HepG2 (cell line): ENCODE measurements around the gene ZC3H12A. TPM values are rescaled to one million over a fixed set of nuclear protein-coding genes. Genes with fewer than 3 reads are reported as not detected.

Source experiments
- DBP ChIP-seq: sonication (generic); formaldehyde crosslinking; IDR thresholded peaks from 2 replicates; pipeline ENCODE4 v1.4.0; 2020; ENCODE audit warnings: missing genetic modification reagents; ENCODE audit errors: not compliant biosample characterization
- ESRRA ChIP-seq: sonication (generic); formaldehyde crosslinking; IDR thresholded peaks from 2 replicates; pipeline ENCODE4 v1.5.1; 2020; ENCODE audit warnings: mild to moderate bottlenecking, low read depth, missing genetic modification reagents
- FOSL2 ChIP-seq: sonication (generic); formaldehyde crosslinking; IDR thresholded peaks from 2 replicates; pipeline ENCODE4 v1.4.0; 2020; ENCODE audit warnings: missing genetic modification reagents
- GATAD1 ChIP-seq: IDR thresholded peaks from 2 replicates; pipeline ENCODE4 v1.6.1; 2016; ENCODE audit warnings: missing genetic modification reagents, missing compliant biosample characterization
- HMGXB4 ChIP-seq, 2 experiments: sonication (generic) in 1 of 2; formaldehyde crosslinking in 1 of 2; IDR thresholded peaks; 2 replicates each; pipeline versions ENCODE4 v1.4.0 to v1.6.1; 2018 to 2020; ENCODE audit warnings: missing genetic modification reagents in 2 of 2, borderline replicate concordance in 1 of 2, low read depth in 1 of 2, mild to moderate bottlenecking in 1 of 2, missing biosample characterization in 1 of 2
- HNRNPH1 ChIP-seq: fragments of 200-400 bp; formaldehyde crosslinking; optimal IDR thresholded peaks from 2 replicates; pipeline ENCODE3; 2017; ENCODE audit warnings: mild to moderate bottlenecking, low read depth, low read length
- KDM6A ChIP-seq: IDR thresholded peaks from 2 replicates; pipeline ENCODE4 v1.6.1; 2016; ENCODE audit warnings: low read depth
- KLF15 ChIP-seq: sonication (generic); formaldehyde crosslinking; IDR thresholded peaks from 2 replicates; pipeline ENCODE4 v1.8.1; 2023; ENCODE audit warnings: borderline replicate concordance, mild to moderate bottlenecking, inconsistent platforms, missing genetic modification reagents, mixed read lengths
- MAFK ChIP-seq, 2 experiments: IDR thresholded peaks in 1 of 2; conservative IDR thresholded peaks in 1 of 2; 2 replicates each; pipeline ENCODE4 v1.6.1; 2011; ENCODE audit warnings: improper control_type of control experiment in 2 of 2, low read length in 2 of 2
- NPAS2 ChIP-seq: sonication (generic); formaldehyde crosslinking; IDR thresholded peaks from 2 replicates; pipeline ENCODE4 v1.8.0; 2022; ENCODE audit warnings: mild to moderate bottlenecking, missing genetic modification reagents, borderline replicate concordance
- STAG1 ChIP-seq: sonication (generic); formaldehyde crosslinking; IDR thresholded peaks from 2 replicates; pipeline ENCODE4 v1.4.0; 2020; ENCODE audit warnings: missing genetic modification reagents
- TCF7L2 ChIP-seq: IDR thresholded peaks from 2 replicates; pipeline ENCODE4 v1.6.1; 2011; ENCODE audit warnings: mild to moderate bottlenecking, low read depth, low read length, moderate library complexity
- ZBTB3 ChIP-seq: sonication (generic); formaldehyde crosslinking; IDR thresholded peaks from 2 replicates; pipeline ENCODE4 v1.4.0; 2020; ENCODE audit warnings: low read depth, mild to moderate bottlenecking, moderate library complexity, missing genetic modification reagents, borderline replicate concordance
- ZFP36L1 ChIP-seq: sonication (generic); formaldehyde crosslinking; IDR thresholded peaks from 2 replicates; pipeline ENCODE4 v1.8.0; 2022; ENCODE audit warnings: mild to moderate bottlenecking, missing genetic modification reagents, moderate library complexity
- polyA plus RNA-seq, 8 experiments: library from polyadenylated mRNA; depleted of rRNA in 3 of 8; stranded (reverse) in 7 of 8; unstranded in 1 of 8; fragments of >200 nt; fragmentation: Illumina TruSeq in 4 of 8; extraction: Trizol in 4 of 8; gene quantifications; 2 replicates each; pipeline versions ENCODE4 v1.2.1 to v1.2.3, GENCODE V29; 2011 to 2016; ENCODE audit warnings: low read depth in 4 of 8, missing spikeins in 1 of 8, mixed read lengths in 1 of 8; ENCODE audit not compliant: insufficient read depth in 1 of 8
- total RNA-seq, 5 experiments: library from RNA; depleted of rRNA; stranded (reverse); fragments of >200 nt; fragmentation: Illumina TruSeq; extraction: Trizol; gene quantifications; 2 replicates each; pipeline ENCODE4 v1.2.3, GENCODE V29; 2016; ENCODE audit warnings: low read depth in 1 of 5
- TF ChIP-seq, protein P1 (sequence below): sonication (generic); formaldehyde crosslinking; IDR thresholded peaks from 2 replicates; pipeline ENCODE4 v1.4.0; 2020; ENCODE audit warnings: missing genetic modification reagents, borderline replicate concordance
- TF ChIP-seq, protein P2 (sequence below): sonication (generic); formaldehyde crosslinking; IDR thresholded peaks from 2 replicates; pipeline ENCODE4 v1.9.0; 2022; ENCODE audit warnings: low read depth, missing genetic modification reagents
- TF ChIP-seq, protein P3 (sequence below): IDR thresholded peaks from 2 replicates; pipeline ENCODE4 v1.6.1; 2018; ENCODE audit warnings: missing genetic modification reagents

The ZC3H12A gene
- total and polyA plus RNA-seq, 2 of the 13 experiments (the other 11 are each of a cell fraction or from before 2014, with no cell fraction given), result 6.8 to 13.3 TPM

GRCh38 chr1:37486680-37487618 lies 12.6 kb downstream of the ZC3H12A start (continued):
- TF ChIP-seq, protein P1, sequence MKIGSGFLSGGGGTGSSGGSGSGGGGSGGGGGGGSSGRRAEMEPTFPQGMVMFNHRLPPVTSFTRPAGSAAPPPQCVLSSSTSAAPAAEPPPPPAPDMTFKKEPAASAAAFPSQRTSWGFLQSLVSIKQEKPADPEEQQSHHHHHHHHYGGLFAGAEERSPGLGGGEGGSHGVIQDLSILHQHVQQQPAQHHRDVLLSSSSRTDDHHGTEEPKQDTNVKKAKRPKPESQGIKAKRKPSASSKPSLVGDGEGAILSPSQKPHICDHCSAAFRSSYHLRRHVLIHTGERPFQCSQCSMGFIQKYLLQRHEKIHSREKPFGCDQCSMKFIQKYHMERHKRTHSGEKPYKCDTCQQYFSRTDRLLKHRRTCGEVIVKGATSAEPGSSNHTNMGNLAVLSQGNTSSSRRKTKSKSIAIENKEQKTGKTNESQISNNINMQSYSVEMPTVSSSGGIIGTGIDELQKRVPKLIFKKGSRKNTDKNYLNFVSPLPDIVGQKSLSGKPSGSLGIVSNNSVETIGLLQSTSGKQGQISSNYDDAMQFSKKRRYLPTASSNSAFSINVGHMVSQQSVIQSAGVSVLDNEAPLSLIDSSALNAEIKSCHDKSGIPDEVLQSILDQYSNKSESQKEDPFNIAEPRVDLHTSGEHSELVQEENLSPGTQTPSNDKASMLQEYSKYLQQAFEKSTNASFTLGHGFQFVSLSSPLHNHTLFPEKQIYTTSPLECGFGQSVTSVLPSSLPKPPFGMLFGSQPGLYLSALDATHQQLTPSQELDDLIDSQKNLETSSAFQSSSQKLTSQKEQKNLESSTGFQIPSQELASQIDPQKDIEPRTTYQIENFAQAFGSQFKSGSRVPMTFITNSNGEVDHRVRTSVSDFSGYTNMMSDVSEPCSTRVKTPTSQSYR (CRISPR knock-in tag), result no peak
- no peak for TF ChIP-seq GATAD1 (CRISPR knock-in tag)
- TF ChIP-seq TCF7L2, result no peak
- TF ChIP-seq KLF15 (CRISPR knock-in tag), result no peak
- TF ChIP-seq KDM6A (CRISPR knock-in tag), result no peak
- no peak for TF ChIP-seq HNRNPH1
- TF ChIP-seq ZBTB3 (CRISPR knock-in tag), result no peak
- TF ChIP-seq MAFK (conservative IDR thresholded peaks at IDR 0.05 in 1 of 2, IDR thresholded peaks at IDR 0.05 in 1 of 2; ENCODE audit: low read length in 2 of 2), result peak; percentile 52 to 58
- peak; percentile 89 for TF ChIP-seq STAG1
- TF ChIP-seq, protein P2, sequence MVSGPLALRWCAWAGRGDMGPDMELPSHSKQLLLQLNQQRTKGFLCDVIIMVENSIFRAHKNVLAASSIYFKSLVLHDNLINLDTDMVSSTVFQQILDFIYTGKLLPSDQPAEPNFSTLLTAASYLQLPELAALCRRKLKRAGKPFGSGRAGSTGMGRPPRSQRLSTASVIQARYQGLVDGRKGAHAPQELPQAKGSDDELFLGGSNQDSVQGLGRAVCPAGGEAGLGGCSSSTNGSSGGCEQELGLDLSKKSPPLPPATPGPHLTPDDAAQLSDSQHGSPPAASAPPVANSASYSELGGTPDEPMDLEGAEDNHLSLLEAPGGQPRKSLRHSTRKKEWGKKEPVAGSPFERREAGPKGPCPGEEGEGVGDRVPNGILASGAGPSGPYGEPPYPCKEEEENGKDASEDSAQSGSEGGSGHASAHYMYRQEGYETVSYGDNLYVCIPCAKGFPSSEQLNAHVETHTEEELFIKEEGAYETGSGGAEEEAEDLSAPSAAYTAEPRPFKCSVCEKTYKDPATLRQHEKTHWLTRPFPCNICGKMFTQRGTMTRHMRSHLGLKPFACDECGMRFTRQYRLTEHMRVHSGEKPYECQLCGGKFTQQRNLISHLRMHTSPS (CRISPR knock-in tag), result no peak
- TF ChIP-seq FOSL2, result peak; percentile 52
- TF ChIP-seq DBP (CRISPR knock-in tag), result no peak
- no peak for TF ChIP-seq ESRRA
- no peak for TF ChIP-seq ZFP36L1 (CRISPR knock-in tag)
- peak in 1 of 2 experiments; percentile 57; a peak in 1 of 4 replicates for TF ChIP-seq HMGXB4 (CRISPR knock-in tag; IDR thresholded peaks at IDR 0.05; ENCODE audit: borderline replicate concordance in 1 of 2, low read depth in 1 of 2)
- TF ChIP-seq NPAS2 (CRISPR knock-in tag), result no peak
- TF ChIP-seq, protein P3, sequence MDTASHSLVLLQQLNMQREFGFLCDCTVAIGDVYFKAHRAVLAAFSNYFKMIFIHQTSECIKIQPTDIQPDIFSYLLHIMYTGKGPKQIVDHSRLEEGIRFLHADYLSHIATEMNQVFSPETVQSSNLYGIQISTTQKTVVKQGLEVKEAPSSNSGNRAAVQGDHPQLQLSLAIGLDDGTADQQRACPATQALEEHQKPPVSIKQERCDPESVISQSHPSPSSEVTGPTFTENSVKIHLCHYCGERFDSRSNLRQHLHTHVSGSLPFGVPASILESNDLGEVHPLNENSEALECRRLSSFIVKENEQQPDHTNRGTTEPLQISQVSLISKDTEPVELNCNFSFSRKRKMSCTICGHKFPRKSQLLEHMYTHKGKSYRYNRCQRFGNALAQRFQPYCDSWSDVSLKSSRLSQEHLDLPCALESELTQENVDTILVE, result 0 out of 2 replicates have a peak, but pooled peaks have one; percentile 36
